GM23338 (cell line): ENCODE data around the gene TAC3. TPM values are rescaled to one million over a fixed set of nuclear protein-coding genes. Genes with fewer than 3 reads are reported as not detected.

Experiments
- ATAC-seq: fragments of 200-7000 bp; cut with Tn5 transposase; 3 replicates; pipeline ENCODE4 v1.9.1; 2020
- DNase-seq: peaks from one replicate; pipeline ENCODE4 v3.0.0-alpha.2; 2015; ENCODE audit warnings: low spot score
- H2AFZ ChIP-seq: fragments of 200-600 bp; sonication (generic); 2 replicates; pipeline ENCODE4 v1.8.0; 2016; ENCODE audit warnings: antibody characterized with exemption, mild to moderate bottlenecking, moderate library complexity
- H3F3A ChIP-seq: fragments of 200-600 bp; sonication (generic); replicated peaks from 2 replicates; pipeline ENCODE4 v1.8.0; 2017; ENCODE audit warnings: antibody characterized with exemption, mixed run types, low read depth
- H3K27ac ChIP-seq: fragments of 200-600 bp; sonication (generic); 2 replicates; pipeline ENCODE4 v1.6.1; 2016; ENCODE audit warnings: low read depth
- H3K27me3 ChIP-seq: fragments of 200-600 bp; sonication (generic); 2 replicates; pipeline ENCODE4 v1.8.0; 2016; ENCODE audit warnings: mild to moderate bottlenecking, mixed run types, moderate library complexity; ENCODE audit not compliant: insufficient read depth
- H3K36me3 ChIP-seq: fragments of 200-600 bp; sonication (generic); 2 replicates; pipeline ENCODE4 v1.8.0; 2016; ENCODE audit warnings: mild to moderate bottlenecking; ENCODE audit not compliant: insufficient read depth
- H3K4me1 ChIP-seq: fragments of 200-600 bp; sonication (generic); 2 replicates; pipeline ENCODE4 v1.8.0; 2016; ENCODE audit warnings: mild to moderate bottlenecking, moderate library complexity; ENCODE audit not compliant: insufficient read depth
- H3K4me2 ChIP-seq: fragments of 200-600 bp; sonication (generic); 2 replicates; pipeline ENCODE4 v1.7.1; 2017; ENCODE audit warnings: mixed run types
- H3K4me3 ChIP-seq: fragments of 200-600 bp; sonication (generic); 2 replicates; pipeline ENCODE4 v1.6.1; 2016; ENCODE audit warnings: mixed run types
- H3K79me2 ChIP-seq: fragments of 200-600 bp; sonication (generic); replicated peaks from 2 replicates; pipeline ENCODE4 v1.8.0; 2017; ENCODE audit warnings: mild to moderate bottlenecking; ENCODE audit not compliant: insufficient read depth
- H3K9me2 ChIP-seq: fragments of 200-600 bp; sonication (generic); 2 replicates; pipeline ENCODE4 v1.8.0; 2017; ENCODE audit not compliant: insufficient read depth
- H4K20me1 ChIP-seq: fragments of 200-600 bp; sonication (generic); replicated peaks from 2 replicates; pipeline ENCODE4 v1.8.0; 2017; ENCODE audit warnings: mild to moderate bottlenecking; ENCODE audit not compliant: insufficient read depth
- H3K27ac Mint-ChIP-seq: 2 replicates; pipeline ENCODE4 v1.8.0; 2020; ENCODE audit warnings: inconsistent platforms, mild to moderate bottlenecking, moderate library complexity, mixed read lengths
- H3K27me3 Mint-ChIP-seq: 3 replicates; pipeline ENCODE4 v1.8.0; 2022; ENCODE audit warnings: low read depth, mild to moderate bottlenecking, moderate library complexity, mixed read lengths, inconsistent platforms; ENCODE audit not compliant: insufficient read depth, poor library complexity
- H3K36me3 Mint-ChIP-seq: 3 replicates; pipeline ENCODE4 v1.8.0; 2021; ENCODE audit warnings: low read depth, mild to moderate bottlenecking, inconsistent platforms, moderate library complexity, mixed read lengths
- H3K4me1 Mint-ChIP-seq: 3 replicates; pipeline ENCODE4 v1.8.0; 2020; ENCODE audit warnings: mild to moderate bottlenecking, inconsistent platforms, mixed read lengths
- H3K4me3 Mint-ChIP-seq: 3 replicates; pipeline ENCODE4 v1.8.0; 2021; ENCODE audit warnings: moderate library complexity, mild to moderate bottlenecking, inconsistent platforms, mixed read lengths
- H3K9me3 Mint-ChIP-seq: 3 replicates; pipeline ENCODE4 v1.8.0; 2020; ENCODE audit warnings: moderate library complexity, mild to moderate bottlenecking, inconsistent platforms, mixed read lengths
- CREB1 ChIP-seq: fragments of 250-450 bp; sonication (Bioruptor Pico); IDR thresholded peaks from 2 replicates; pipeline ENCODE4 v1.5.0; 2020; ENCODE audit warnings: low read depth, mild to moderate bottlenecking, moderate library complexity
- CTCF ChIP-seq, 2 experiments: fragments of 200-600 bp in 1 of 2; sonication (generic) in 1 of 2; conservative IDR thresholded peaks; 2 replicates each; pipeline versions ENCODE4 v1.5.1 to v1.6.1; 2016 to 2017; ENCODE audit warnings: antibody characterized with exemption in 2 of 2, low read depth in 2 of 2, mild to moderate bottlenecking in 2 of 2, moderate library complexity in 1 of 2
- ETS1 ChIP-seq: IDR thresholded peaks from 2 replicates; pipeline ENCODE4 v1.6.1; 2016; ENCODE audit warnings: antibody characterized with exemption
- EZH2phosphoT487 ChIP-seq: fragments of 200-600 bp; sonication (generic); IDR thresholded peaks from one replicate; pipeline ENCODE4 v1.8.1; 2018; ENCODE audit warnings: antibody characterized with exemption; ENCODE audit not compliant: unreplicated experiment
- JUNB ChIP-seq: IDR thresholded peaks from one replicate; pipeline ENCODE4 v1.6.1; 2016; ENCODE audit warnings: antibody characterized with exemption; ENCODE audit not compliant: unreplicated experiment
- POLR2AphosphoS5 ChIP-seq: IDR thresholded peaks from 2 replicates; pipeline ENCODE4 v1.6.1; 2016; ENCODE audit warnings: antibody characterized with exemption, low read depth
- REST ChIP-seq: IDR thresholded peaks from one replicate; pipeline ENCODE4 v1.6.1; 2018; ENCODE audit warnings: antibody characterized with exemption; ENCODE audit not compliant: unreplicated experiment
- STAT1 ChIP-seq: IDR thresholded peaks from one replicate; pipeline ENCODE4 v1.6.1; 2016; ENCODE audit warnings: antibody characterized with exemption; ENCODE audit not compliant: unreplicated experiment
- ZNF462 ChIP-seq: fragments of 250-450 bp; sonication (Bioruptor Pico); IDR thresholded peaks from 2 replicates; pipeline ENCODE4 v1.5.0; 2020; ENCODE audit warnings: mild to moderate bottlenecking, moderate library complexity
- polyA plus RNA-seq: library from polyadenylated mRNA; unstranded; fragments of >200 nt; fragmentation: Nextera tagmentation; extraction: Ambion mirVana; gene quantifications from 2 replicates; pipeline ENCODE4 v1.2.1, GENCODE V29; 2016
- total RNA-seq: library from RNA; depleted of rRNA; stranded (reverse); fragments of >200 nt; shearing (Covaris generic); gene quantifications from 2 replicates; pipeline ENCODE4 v1.2.3, GENCODE V29; 2014

The TAC3 gene
- total and polyA plus RNA-seq, 2 experiments from 2014 or later = 11.9 to 35.1 TPM

DNA sequence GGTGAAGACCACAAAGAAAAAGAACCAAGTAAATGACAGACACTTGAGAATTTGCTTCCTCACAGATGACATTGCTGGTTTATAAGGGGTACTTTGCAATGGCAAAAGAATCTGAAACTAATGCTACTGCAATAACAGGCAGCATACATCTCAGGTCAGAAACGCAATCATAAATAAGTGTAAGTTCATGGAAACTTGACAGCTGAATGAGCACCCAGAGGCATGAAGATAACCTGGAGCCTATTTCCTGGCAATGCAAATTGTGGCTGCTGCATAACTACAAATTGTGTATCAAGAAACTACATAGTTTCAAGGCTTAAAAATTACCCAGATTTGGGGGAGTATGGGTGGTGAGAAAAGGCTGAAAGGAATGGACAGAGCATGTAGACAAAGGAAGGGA, 42.1 kb upstream of the TAC3 start (continued):
- TF ChIP-seq CTCF (conservative IDR thresholded peaks at IDR 0.05; ENCODE audit: low read depth in 2 of 2) (no peak), JUNB (no peak), CREB1 (CRISPR knock-in tag) (no peak), POLR2AphosphoS5 (no peak)

DNA sequence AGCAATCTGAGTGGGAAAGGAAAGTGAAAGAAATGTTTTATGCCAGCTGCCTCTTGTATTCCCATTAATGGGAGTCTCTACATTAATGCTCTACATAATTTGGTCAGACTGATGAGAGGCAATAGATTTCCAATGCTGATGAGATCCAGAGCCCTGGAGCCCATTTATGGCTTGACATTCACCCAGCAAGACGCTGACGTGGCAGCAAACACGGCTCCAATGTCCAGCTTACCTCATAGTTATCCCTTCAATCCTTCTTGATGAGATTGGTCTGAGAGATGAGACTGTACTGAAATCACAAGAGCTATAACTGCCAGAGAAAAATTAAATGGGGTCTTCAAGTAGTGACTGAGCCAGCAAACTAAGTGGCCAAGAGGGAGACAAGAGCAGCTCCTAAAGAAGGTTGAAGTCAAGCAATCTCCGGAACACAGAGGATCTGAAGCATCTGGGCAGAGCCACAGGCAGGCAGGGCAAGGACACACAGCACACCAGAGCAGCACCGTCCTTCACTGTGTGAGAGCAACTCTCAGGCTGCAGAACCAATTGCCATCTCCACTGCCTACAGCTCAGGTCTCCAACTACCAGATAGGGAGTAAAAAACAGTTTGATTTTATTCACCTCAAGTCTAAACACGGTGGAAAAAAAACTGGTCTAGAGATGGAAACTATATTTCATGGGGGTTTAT, 40.9 kb upstream of the TAC3 start:
- ATAC-seq = no peak
- Mint-ChIP-seq H3K4me1 (no peaks in the 10 kb centered on the region), H3K9me3 (no peaks in the 10 kb centered on the region), H3K36me3 (peaks cover 58% of the 10 kb centered on the region), H3K4me3 (no peak overlapping the region), H3K27ac (no peak overlapping the region), H3K27me3 (no peaks in the 10 kb centered on the region)
- H3K4me1 ChIP-seq = no peaks in the 10 kb centered on the region
- no peaks in the 10 kb centered on the region for H3K79me2 ChIP-seq
- H3K27ac ChIP-seq = no peak overlapping the region
- H4K20me1 ChIP-seq = peaks cover 8% of the 10 kb centered on the region; the same call in 1 of the 2 replicates
- no peaks in the 10 kb centered on the region for H3K9me2 ChIP-seq
- peaks cover 9% of the 10 kb centered on the region; the same call in 1 of the 2 replicates for H3F3A ChIP-seq
- H2AFZ ChIP-seq = no peak overlapping the region
- H3K36me3 ChIP-seq = peaks cover 47% of the 10 kb centered on the region
- DNase-seq = no peak
- H3K4me3 ChIP-seq = no peak overlapping the region
- H3K4me2 ChIP-seq = no peak overlapping the region
- no peaks in the 10 kb centered on the region for H3K27me3 ChIP-seq
- no peak for TF ChIP-seq STAT1
- no peak for TF ChIP-seq CTCF (conservative IDR thresholded peaks at IDR 0.05; ENCODE audit: low read depth in 2 of 2)
- TF ChIP-seq REST = no peak
- no peak for TF ChIP-seq ETS1
- no peak for TF ChIP-seq ZNF462
- TF ChIP-seq EZH2phosphoT487 = no peak
